GM18526 (cell line): ENCODE data around the gene DNAJC25.

Experiments used
- POLR2A ChIP-seq: IDR thresholded peaks from 3 replicates; pipeline ENCODE4 v1.6.1; 2011; ENCODE audit not compliant: insufficient read length; ENCODE audit errors: extremely low read depth

Gene DNAJC25

DNA sequence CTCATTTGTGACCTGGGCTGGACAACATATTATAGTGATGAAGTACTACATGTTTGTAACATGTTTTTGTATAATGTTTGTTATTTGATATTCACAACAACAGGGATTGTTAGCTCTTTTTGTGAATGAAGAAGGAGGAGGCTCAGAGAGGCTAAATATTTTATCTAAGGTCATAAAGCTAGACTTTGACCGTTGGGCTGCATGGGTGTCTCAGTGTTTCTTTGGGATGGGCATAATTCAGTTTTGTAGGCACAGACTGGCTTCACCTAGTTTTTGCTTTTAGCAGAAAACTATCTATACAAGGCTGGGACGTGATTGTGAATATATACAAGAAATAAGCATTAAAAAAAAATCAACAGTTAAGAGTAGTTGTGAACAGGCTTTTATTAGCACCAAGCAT, 15.3 kb downstream of the DNAJC25 start:
- TF ChIP-seq POLR2A, result no peak

DNA sequence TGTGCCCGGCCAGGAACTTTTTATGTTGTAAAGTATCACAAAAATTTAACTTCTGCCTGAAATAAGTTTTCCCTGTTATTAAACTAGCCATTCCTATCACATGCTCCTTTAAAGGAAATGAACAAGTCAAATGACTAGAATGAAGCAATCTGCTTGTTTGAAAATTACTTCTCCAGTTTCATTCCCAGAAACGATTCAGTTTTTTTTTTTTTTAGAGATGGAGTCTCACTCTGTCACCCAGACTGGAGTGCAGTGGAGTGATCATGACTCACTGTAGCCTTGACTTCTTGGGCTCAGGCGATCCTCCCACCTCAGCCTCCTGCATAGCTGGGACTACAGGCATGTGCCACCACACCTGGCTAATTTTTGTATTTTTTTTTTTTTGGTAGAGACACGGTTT, 16.9 kb downstream of the DNAJC25 start:
- no peak for TF ChIP-seq POLR2A

GRCh38 chr9:111649016-111649415, 17.9 kb downstream of the DNAJC25 start:
- TF ChIP-seq POLR2A, result no peak

- TF ChIP-seq POLR2A, result no peak
Observed at GRCh38 chr9:111657051-111657450, 25.9 kb downstream of the DNAJC25 start.

GRCh38 chr9:111658943-111659342, 27.8 kb downstream of the DNAJC25 start:
- TF ChIP-seq POLR2A, result no peak

DNA sequence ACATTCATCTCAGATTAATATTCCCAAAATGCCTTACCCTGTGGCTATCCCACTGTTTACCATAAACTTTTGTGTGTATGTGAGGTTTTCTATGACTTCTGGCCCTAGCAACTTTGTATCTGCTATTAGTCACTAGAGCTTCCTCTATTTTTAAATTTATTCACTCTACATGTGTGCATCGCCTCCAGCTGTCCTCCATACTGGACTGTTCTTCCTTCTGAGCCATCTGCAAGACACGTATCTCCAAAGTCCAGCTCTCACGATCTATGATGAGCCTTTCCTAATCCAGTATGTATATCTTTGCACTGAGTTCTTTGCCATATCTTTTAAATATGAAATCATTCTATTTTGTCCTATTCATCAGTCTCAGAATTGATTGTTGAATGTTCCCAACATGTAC, 28.6 kb downstream of the DNAJC25 start:
- no peak for TF ChIP-seq POLR2A

DNA sequence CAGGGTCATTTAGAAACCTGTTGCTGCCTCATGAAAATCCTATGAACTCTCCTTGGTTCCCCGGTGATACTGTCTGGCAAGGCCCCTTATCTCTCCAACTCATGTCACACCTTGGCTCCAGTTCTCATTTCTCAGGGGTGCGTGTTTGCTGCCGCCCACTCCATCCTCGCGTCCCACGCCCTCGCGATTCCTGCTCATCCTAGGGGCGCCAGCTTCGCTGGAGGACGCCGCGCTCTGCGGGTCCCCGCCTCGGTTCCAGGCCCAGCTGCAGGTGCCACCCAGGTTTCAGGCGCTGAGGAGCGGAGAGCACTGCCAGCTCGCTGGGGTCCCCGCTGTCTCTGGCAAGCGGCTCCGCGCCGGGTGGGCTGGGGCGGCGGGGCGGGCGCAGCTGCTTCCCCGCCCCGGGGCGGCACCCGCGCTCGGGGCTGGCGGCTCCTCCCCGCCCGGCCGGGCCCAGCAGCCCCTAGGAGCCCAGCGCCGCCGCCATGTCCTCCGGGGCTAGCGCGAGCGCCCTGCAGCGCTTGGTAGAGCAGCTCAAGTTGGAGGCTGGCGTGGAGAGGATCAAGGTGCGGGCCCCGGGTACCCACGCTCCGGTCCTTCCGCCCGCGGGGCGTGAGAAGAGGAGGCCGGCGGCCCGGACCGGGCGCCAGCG, 30.1 kb downstream of the DNAJC25 start, which contains the start of gene GNG10:
TSS of gene GNG10 (plus strand) at position 456 of the 652 bp plus-strand sequence. CDS start at position 486, 30 bp downstream.
- peak; percentile 41 for TF ChIP-seq POLR2A

GRCh38 chr9:111661802-111662521, 30.8 kb downstream of the DNAJC25 start:
- no peak for TF ChIP-seq POLR2A

DNA sequence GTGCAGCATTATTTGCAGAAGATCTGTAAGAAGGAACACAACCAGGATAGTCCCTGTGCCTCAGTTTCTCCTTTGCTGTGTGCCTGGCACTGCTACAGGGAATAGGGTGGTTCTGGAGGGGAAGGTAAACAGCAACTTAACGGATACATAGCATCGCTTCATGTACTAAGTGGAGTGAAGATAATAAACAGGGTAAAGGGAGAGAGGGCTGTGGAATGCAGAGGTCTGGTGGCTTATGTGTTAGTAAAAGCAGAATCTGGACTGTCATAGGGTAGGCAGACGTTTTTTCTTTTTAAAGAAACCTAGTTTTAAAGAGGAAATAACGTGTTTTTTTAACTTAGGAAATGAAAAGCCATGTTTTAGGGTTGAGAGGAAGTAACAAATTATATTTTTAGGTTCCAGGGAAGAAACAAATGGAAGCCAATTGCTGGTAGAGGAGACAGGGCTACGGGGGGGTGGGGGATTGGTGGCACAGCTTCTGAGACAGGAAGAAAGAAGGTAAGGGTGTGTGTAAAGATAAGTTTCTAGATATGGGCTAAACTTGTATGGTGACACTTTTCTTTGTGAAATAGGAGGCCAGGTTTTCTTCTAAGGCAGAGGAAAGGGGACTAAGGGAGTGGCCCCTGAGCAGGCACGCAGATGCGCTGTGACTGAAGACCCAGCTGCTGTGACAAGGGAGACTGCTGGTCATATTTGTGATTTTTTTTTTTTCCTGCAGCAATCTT, 31.6 kb downstream of the DNAJC25 start:
- no peak for TF ChIP-seq POLR2A

GRCh38 chr9:111663301-111663823, 32.2 kb downstream of the DNAJC25 start:
- TF ChIP-seq POLR2A, result no peak

DNA sequence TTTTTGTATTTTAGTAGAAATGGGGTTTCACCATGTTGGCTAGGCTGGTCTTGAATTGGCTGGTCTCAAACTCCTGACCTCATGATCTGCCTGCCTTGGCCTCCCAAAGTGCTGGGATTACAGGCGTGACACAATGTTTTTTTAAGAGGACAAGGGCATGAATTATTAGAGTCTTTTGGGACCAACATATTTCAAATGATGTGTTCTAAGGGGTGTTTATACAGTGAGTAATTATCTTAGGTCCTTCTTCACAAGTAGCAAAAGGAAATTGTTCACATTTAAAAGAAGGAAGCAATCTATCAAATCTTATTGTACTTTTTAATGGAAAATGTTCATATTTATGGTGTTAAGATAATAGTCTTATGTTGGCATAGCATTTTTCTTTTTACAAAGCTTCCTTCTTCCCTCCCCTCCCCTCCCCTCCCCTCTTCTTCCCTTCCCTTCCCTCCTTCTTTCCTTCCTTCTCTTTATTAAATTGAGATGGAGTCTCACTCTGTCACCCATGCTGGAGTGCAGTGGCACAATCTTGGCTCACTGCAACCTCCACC, 37.0 kb downstream of the DNAJC25 start:
- TF ChIP-seq POLR2A, result no peak

GRCh38 chr9:111674319-111674718, 43.2 kb downstream of the DNAJC25 start:
- no peak for TF ChIP-seq POLR2A

DNA sequence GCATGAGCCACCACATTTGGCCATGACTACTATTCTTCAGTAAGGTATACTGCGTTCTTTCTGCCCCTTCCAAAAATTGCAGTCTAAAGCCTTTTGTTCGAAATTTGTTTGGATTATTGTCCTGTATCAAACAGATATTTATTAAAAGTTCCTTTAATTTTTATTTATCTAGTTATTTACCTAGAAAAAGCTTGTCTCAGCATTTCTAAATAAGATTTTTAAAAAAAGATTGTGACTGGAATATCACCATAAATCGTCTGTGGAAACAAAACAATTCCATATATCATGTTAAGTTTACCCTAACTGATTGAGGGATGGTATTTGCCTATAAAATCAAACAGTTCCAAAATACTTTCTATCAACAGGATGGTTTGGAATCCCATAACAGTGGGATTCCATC, 45.0 kb downstream of the DNAJC25 start:
- TF ChIP-seq POLR2A, result no peak

DNA sequence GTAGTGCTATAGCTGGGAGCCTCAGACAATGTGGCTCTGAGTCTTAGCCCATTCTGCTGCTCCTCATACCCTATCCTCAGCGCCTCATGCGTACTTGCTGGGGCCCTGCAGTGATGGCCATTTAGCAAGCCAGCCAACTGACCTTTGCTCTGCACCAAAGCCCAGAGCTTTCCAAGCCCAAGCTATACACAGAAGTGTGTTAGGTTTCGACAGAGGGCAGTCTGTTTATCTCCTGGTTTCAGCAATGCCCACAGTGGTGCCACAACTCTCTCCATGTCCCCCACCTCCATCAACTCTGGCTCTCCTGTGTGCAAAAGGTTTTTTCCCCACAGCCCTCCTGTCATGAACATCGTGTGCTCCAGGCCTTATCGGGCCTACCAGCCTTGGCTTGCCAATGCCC, 47.2 kb downstream of the DNAJC25 start:
- no peak for TF ChIP-seq POLR2A

DNA sequence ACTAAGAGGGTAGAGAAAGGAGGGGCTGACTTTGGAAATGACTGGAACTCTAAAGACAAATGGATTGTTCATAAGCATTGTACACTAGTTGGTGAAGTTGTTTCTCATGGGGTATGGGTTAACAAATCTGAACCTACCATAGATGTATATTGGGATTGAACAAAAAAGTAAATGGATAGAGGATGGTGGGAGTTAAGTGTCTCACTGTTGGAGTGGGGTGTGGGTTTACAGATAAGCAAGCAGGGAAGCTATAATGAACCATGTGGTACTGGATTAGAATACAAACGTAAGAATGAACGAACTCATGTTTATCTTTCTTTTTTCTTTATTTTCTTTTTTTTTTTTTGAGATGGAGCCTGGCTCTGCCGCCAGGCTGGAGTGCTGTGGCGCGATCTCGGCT, 48.1 kb downstream of the DNAJC25 start:
- no peak for TF ChIP-seq POLR2A
